GM20000 (cell line): ENCODE results near the gene DLK2.
A peak's percentile ranks its signal among the peaks of the same experiment; 100 is the strongest.

ENCODE experiments used
- DNase-seq: peaks from one replicate; pipeline ENCODE4 v3.0.0; 2012; ENCODE audit warnings: low spot score
- TF ChIP-seq, protein P1 (sequence below): IDR thresholded peaks from 2 replicates; pipeline ENCODE4 v1.5.1; 2012; ENCODE audit warnings: mild to moderate bottlenecking, control low read depth; ENCODE audit errors: extremely low read depth, missing control alignments

Gene DLK2

DNA sequence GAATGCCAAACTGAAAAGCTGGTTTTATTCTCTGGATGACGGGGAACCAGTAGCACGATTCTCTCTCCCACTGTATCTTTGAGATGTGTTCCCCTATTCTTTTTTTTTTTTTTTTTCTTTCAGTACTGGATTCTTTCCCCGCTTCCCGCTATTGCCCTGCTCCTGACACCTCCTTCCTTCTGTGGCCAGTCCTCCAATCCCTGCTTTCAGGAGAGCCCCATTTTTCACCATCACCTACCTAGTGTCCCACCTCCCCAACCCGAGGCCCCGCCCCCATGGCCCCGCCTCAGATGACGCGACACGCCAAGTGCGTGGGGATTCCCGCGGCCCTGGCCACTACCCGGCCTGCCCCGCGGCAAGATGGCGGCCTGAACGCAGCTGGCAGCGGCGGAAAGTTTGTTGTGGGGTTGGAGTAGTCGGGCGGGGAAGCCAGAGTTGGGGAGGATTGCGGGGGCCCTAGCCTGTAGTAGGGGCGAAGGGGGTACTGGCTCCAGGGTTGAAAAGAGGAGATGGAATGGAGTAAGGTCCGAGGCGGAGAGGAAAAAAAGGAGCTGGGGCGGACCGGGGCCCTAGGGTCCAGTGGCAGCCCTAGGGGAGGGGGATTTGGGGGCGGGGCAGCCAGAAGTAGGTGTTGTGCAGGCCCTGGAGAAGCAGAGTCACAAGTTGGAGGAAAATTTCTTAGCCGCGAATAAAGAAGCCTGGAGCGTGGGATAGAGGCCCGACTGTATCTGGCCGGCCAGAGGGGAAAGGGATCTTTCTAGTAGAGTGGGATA is 22.1 kb upstream of the DLK2 start, which contains the start of gene TJAP1:
Gene TJAP1 (plus strand): TSS at position 336 of the 773 bp plus-strand sequence. CDS start 21,432 bp downstream, outside the sequence.
- TF ChIP-seq, protein P1, sequence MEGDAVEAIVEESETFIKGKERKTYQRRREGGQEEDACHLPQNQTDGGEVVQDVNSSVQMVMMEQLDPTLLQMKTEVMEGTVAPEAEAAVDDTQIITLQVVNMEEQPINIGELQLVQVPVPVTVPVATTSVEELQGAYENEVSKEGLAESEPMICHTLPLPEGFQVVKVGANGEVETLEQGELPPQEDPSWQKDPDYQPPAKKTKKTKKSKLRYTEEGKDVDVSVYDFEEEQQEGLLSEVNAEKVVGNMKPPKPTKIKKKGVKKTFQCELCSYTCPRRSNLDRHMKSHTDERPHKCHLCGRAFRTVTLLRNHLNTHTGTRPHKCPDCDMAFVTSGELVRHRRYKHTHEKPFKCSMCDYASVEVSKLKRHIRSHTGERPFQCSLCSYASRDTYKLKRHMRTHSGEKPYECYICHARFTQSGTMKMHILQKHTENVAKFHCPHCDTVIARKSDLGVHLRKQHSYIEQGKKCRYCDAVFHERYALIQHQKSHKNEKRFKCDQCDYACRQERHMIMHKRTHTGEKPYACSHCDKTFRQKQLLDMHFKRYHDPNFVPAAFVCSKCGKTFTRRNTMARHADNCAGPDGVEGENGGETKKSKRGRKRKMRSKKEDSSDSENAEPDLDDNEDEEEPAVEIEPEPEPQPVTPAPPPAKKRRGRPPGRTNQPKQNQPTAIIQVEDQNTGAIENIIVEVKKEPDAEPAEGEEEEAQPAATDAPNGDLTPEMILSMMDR = no peak
- peak; percentile 93 for DNase-seq

DNA sequence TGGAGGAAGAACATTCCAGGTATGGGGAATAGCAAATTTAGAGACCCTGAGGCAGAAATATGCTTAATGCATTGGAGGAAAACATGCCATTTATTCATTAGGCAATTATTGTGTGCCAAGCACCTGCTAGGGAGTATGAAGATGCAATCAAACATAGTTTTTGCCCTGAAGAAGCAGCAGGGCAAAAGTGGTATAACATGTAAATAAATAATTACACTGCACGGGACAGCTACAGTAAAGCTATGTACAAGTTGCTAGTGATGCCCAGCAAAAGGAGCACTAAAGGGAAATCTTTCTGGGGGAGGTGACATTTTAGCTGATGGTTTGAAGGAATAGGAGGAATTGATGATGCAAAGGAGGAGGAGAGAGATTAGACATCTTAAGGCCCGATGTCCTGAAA is 21.4 kb upstream of the DLK2 start:
- TF ChIP-seq, protein P1 = no peak
- DNase-seq = no peak

DNA sequence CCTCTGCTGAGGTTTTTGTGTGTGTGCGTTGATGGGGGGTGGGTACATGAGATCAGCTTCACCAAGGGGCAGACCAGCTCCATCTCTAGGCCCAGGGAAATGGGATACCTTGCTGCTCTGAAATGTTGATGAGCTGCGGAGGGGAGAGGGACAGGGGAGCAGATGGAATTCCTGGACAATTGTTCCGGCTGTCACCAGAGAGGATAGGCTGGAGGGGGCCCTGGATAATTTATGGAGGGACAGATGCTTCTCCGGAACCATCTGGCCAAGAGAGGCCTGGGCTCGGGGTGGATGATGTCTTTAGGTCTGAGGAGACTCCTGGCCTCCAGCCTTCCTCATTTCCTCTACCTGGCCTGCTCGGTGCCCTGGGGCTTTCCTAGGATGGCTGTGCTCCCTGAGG is 20.2 kb upstream of the DLK2 start:
- TF ChIP-seq, protein P1 = no peak
- no peak for DNase-seq

DNA sequence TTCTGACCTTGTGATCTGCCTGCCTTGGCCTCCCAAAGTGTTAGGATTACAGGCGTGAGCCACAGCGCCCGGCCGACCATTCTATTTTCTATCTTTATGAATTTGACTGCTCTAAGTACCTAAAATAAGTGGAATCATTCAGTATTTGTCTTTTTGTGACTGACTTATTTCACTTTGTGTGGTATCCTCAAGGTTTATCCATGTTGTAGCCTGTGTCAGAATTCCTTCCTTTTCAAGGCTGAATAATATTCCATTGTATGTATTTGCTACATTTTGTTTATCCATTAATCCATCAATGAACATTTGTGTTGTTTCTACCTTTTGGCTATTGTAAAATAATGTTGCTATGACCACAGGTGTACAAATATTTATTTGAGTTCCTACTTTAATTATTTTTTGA is 17.2 kb upstream of the DLK2 start:
- DNase-seq = no peak
- TF ChIP-seq, protein P1 = no peak

DNA sequence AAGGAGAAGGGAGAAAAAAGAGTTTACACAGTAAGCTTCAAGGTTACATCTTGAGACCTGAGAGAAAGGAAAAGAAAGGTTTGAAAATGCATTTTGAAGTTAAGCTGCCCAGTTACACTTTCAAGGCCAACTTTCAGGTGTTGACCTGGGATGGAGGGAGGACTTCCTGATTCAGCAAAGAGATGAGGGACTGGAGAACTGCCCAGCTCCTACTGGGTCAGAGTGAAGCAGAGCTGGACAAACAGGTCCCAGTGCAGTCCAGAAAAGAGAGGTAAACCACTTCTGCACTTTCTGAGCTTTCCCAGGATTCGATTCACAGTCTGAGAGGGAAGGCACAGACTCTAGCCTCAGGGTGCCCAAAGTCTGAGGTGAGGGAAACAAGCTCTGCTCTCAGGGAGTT is 16.1 kb upstream of the DLK2 start:
- no peak for DNase-seq
- TF ChIP-seq, protein P1 = no peak

DNA sequence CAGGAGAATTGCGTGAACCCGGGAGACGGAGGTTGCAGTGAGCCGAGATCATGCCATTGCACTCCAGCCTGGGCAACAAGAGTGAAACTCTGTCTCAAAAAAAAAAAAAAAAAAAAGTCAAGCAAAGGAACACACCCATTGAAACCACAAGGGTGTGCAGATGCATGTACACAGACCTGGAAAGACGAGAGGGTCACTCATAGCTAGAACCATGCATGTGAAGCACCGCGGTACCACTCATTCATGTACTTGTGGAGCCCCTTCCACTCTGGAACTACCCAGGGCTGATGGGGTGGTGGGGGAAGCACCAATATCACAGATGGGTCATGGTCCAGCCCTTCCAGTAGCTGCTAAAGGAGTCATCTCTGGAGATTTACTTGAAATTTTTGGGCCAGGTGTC is 14.6 kb upstream of the DLK2 start:
- DNase-seq = no peak
- TF ChIP-seq, protein P1 = no peak

DNA sequence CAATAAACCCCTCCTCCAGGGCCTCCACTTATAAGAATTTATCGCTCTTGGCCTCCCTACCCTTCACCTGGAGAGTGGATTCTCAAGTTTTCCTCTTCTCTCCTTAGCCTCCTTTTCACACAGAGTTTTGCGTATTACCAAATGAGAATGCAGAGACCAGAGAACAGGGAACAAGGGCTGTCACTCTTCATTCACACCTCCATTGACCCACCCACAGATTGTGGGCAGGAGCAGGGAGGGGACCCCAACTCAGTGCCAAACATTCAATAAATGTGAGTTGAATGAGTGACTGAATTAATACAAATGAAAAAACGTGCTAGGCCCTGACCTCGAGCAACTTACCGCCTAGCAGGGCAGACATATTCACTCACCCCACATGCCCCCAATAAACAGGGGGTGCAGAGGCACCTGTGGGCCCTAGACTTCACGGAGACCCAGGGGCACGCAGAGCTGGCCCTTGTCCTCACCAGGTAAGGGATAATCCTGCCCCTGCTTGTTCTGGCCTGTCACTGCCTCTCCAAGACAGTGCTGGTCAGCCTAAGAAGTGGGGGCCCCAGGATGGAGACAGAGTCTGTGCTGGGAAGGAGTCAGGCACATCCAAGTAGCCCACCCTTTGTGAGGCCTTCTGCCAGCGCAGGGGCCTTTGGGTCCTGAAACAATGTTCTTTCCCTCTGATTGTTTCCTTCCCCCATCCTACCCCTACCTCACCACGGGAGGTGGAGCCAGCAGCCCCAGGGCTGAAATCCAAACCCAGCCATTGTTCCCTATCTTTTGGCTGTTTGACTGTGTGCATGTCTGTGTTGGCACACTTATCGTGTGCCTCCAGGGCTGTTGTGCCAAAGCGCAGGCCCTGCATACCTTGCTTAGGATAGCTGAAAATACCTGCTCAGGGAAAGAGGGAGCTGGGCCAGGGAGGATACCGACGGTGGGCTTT is 13.7 kb upstream of the DLK2 start:
- DNase-seq = no peak
- TF ChIP-seq, protein P1 = no peak
